ENCODE data around the gene ABCG1.

Gene ABCG1

GRCh38 chr21:42336054-42336453 is 117.1 kb downstream of the ABCG1 start:
- no peak for DNase-seq

GRCh38 chr21:42337276-42337675 is 118.3 kb downstream of the ABCG1 start:
- DNase-seq: no peak

GRCh38 chr21:42337830-42338728 is 119.1 kb downstream of the ABCG1 start:
- DNase-seq: peak; percentile 7 to 39

GRCh38 chr21:42338729-42339715 is 120.1 kb downstream of the ABCG1 start:
- no peak for DNase-seq

- no peak for DNase-seq
These were observed 121.5 kb downstream of the ABCG1 start for GRCh38 chr21:42340187-42341050.

- DNase-seq: no peak
These were observed 123.0 kb downstream of the ABCG1 start for GRCh38 chr21:42341776-42342542.

GRCh38 chr21:42343101-42343500 is 124.2 kb downstream of the ABCG1 start:
- no peak for DNase-seq

- no peak for DNase-seq
These were observed 124.6 kb downstream of the ABCG1 start for GRCh38 chr21:42343556-42343955.

GRCh38 chr21:42343963-42344510 is 125.1 kb downstream of the ABCG1 start:
- no peak for DNase-seq

- no peak for DNase-seq
These were observed 125.7 kb downstream of the ABCG1 start for GRCh38 chr21:42344631-42345030.

GRCh38 chr21:42346441-42346840 is 127.5 kb downstream of the ABCG1 start:
- DNase-seq: no peak

Data from bone marrow (tissue), 2 donors.